OCI-M1 (cell line): Measurements from ENCODE around the gene ANKS1A.
"Not testable (repeated sequence)": the region's sequence is repeated elsewhere in the genome, so short reads cannot be mapped to it uniquely, and the experiment has no call there.

Source experiments
- DNase-seq: peaks from one replicate; lab custom pipeline; 2025; lab: John Stamatoyannopoulos, UW

ANKS1A gene

GRCh38 chr6:34920097-34920496 lies 31.0 kb downstream of the ANKS1A start:
- no peak for DNase-seq

GRCh38 chr6:34922177-34922663 lies 33.2 kb downstream of the ANKS1A start:
- no peak for DNase-seq

- DNase-seq: no peak
Measured at GRCh38 chr6:34924831-34925625, 36.0 kb downstream of the ANKS1A start.

GRCh38 chr6:34926655-34927054 lies 37.6 kb downstream of the ANKS1A start:
- no peak for DNase-seq

- no peak for DNase-seq
Measured at GRCh38 chr6:34928220-34928619, 39.2 kb downstream of the ANKS1A start.

- no peak for DNase-seq
Measured at GRCh38 chr6:34928695-34929094, 39.6 kb downstream of the ANKS1A start.

- DNase-seq: no peak
Measured at GRCh38 chr6:34929241-34929978, 40.4 kb downstream of the ANKS1A start.

GRCh38 chr6:34930221-34930620 lies 41.2 kb downstream of the ANKS1A start:
- DNase-seq: no peak

GRCh38 chr6:34932202-34932601 lies 43.1 kb downstream of the ANKS1A start:
- DNase-seq: not testable (repeated sequence)

GRCh38 chr6:34934516-34934915 lies 45.5 kb downstream of the ANKS1A start:
- DNase-seq: no peak

- peak; percentile 36 for DNase-seq
Measured at GRCh38 chr6:34938268-34938667, 49.2 kb downstream of the ANKS1A start.

GRCh38 chr6:34940030-34940434 lies 51.0 kb downstream of the ANKS1A start:
- no peak for DNase-seq

- DNase-seq: no peak
Measured at GRCh38 chr6:34941421-34941820, 52.4 kb downstream of the ANKS1A start.

GRCh38 chr6:34945317-34945716 lies 56.3 kb downstream of the ANKS1A start:
- no peak for DNase-seq

- no peak for DNase-seq
Measured at GRCh38 chr6:34947561-34947960, 58.5 kb downstream of the ANKS1A start.

GRCh38 chr6:34949636-34950035 lies 60.6 kb downstream of the ANKS1A start:
- DNase-seq: no peak

GRCh38 chr6:34950849-34951248 lies 61.8 kb downstream of the ANKS1A start:
- DNase-seq: no peak

GRCh38 chr6:34951731-34952130 lies 62.7 kb downstream of the ANKS1A start:
- no peak for DNase-seq

- no peak for DNase-seq
Measured at GRCh38 chr6:34953061-34954025, 64.3 kb downstream of the ANKS1A start.

GRCh38 chr6:34955442-34955841 lies 66.4 kb downstream of the ANKS1A start:
- peak; percentile 71 for DNase-seq

- DNase-seq: no peak
Measured at GRCh38 chr6:34957231-34957783, 68.3 kb downstream of the ANKS1A start.

GRCh38 chr6:34958734-34959133 lies 69.7 kb downstream of the ANKS1A start:
- DNase-seq: no peak
